Renal pelvis (tissue), 4 donors: ENCODE measurements around the gene RNF182. TPM values are rescaled to one million over a fixed set of nuclear protein-coding genes. Genes with fewer than 3 reads are reported as not detected.
"Not testable (repeated sequence)": the region's sequence is repeated elsewhere in the genome, so short reads cannot be mapped to it uniquely, and the experiment has no call there.

Source experiments
- DNase-seq: peaks from one replicate; pipeline ENCODE4 v3.0.0-alpha.2; 2013
- polyA plus RNA-seq, 3 donors: library from polyadenylated mRNA; unstranded; fragments of 120-200 nt; gene quantifications; one replicate each; pipeline ENCODE4 v1.2.1, GENCODE V29; 2013; ENCODE audit not compliant: insufficient read length in 3 of 3

The RNF182 gene
- polyA plus RNA-seq, 3 donors: 3.0 to 4.1 (median 3.5) TPM

- DNase-seq: no peak
Measured at GRCh38 chr6:13952101-13952500, 27.3 kb downstream of the RNF182 start.

DNA sequence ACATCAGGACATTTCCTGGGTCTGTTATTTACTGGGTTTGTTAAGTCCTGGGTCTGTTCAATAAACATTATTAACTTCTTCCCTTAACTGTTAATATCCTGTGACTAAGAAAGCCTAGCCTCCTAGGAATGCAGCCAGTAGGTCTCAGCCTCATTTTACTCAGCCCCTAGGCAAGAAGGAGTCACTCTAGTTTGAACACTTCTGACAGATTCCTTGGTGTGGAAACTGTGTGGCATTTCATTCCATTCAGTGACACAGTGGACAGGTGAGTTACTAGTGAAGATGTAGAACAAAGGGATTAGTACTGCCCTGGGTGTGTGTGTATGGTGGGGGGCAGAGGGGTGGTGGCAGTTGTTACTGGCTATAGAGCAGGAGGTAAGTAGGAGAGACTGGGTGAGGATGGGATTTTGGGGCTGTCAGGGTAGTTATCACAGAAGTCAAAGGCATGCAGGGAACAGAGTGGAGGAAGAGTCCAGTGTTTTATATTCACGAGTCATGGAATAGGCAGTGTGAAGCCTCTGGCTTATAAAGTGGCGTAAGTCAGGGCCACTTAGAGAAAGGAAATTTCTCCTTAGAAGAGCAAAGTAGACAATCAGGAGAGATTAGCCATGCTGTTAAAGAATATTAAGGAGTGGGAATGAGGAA, 28.4 kb downstream of the RNF182 start:
- peak; percentile 5 for DNase-seq

DNA sequence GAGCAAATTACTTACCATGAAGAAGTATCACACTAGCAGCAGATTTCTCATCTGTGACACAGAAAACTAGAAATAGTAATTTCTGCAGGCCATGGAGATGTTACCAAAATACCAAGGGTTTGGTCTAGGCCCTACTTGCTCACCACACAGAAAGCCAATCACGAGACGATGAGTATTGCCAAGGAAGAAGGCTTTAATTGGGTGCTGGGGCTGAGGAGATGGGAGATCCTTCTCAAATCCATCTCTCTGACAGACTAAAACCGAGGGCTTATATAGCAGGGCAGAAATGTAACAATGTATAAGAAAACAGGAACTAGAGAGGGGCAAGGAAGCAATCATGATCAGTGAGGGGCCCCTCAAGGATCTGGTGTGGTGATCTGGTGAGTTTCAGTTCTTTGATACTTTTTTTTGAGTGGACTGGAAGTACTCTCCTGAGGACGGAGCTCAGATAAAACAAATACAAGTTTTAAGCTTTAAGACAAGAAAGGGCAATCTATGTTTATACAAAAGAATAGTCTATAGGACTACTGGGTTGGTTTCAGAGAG, 40.9 kb downstream of the RNF182 start:
- DNase-seq: no peak

GRCh38 chr6:13971303-13971702, 46.6 kb downstream of the RNF182 start:
- no peak for DNase-seq

GRCh38 chr6:13972602-13973001, 47.9 kb downstream of the RNF182 start:
- not testable (repeated sequence) for DNase-seq

DNA sequence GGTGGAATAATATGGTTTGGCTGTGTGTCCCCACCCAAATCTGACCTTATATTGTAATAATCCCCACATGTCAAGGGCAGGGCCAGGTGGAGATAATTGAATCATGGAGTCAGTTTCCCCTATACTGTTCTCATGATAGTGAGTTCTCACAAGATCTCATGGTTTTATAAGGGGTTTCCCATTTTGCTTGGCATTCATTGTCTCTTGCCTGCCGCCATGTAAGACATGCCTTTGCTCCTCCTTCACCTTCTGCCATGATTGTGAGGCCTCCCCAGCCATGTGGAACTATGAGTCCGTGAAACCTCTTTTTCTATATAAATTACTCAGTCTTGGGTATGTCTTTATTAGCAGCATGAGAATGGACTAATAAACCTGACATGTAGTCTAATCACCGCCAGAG, 48.7 kb downstream of the RNF182 start:
- not testable (repeated sequence) for DNase-seq

DNA sequence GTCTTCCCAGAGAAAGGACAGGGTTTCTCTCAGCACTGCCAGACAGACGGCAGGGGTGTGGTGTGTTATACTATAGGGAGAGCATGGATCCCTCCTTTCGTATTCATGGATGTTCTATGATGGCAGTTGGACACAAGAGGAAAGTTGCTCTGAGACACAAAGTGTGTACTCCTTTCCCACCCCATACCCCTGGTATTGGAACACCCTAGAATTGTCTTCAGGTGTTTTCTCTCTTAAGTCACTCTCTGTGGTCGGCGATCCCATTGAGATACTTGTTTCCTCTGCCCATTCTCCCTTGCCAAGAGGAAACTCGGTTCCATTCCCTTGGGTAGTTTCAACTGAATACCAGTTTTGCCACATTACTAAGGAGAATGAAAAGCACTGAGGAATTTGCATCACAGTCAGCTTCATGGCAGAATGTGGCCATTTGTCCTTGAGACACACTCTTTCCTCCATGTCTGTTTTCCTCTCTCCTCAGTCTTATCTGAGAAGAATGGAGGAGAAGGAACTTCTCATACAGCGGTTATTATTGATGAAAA, 53.4 kb downstream of the RNF182 start:
- DNase-seq: no peak

DNA sequence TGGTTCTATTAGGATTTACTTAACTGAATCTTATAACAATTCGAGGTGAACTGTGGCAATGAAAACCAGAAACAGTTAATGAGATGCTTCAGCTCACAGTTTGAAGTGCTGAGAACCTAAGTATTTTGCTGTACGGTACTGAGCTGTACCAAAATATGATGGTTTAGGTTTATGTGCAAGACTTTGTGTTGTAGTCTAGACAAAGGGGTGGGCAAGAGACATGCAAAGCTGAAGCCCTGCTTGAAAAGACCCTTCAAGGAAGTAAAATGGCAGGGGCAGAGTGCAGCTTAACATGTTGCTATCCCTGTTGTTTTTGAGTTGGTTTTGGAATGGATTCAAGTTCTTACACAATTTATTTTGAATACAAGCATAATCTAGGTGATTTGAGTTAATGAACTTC, 54.0 kb downstream of the RNF182 start:
- no peak for DNase-seq

DNA sequence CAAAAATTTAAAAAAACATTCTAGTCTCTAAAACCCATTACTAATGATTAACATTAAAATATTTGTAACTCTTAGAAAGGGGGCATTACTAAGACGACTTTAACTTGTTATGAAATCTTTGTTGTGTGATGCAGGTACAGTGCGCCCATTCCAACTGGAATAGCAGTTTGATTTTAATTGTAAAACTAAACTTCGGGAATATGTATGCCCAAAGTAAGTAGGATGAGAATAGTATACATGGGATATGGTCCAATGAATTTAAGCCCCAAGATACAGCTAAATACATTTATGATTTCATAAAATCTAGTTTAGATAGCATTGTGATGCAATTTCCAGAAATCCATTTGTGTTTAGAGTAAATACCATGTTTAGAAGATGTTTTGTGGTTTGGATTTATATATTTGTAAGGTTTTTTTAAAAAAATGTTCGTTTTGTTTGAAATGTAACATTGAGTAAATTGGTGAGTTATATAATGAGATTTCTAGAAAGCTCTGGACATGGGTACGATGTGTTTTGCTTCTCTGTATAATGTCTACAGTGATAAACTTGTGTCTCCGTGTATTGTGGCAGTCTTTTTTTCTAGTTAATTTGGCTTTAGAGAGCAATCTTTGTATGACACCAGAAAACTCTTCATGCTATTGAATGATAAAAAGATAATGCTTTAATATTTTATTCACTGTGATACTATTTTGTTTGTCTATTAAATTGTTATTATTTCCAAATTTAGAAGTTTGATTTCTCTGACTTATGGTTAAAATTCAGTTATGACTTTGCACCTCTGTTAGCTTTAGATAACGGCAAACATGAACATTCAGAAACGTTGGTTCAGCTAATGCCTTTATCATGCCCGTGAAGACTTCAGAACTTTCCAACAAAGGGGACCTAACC, 54.8 kb downstream of the RNF182 start:
- DNase-seq: no peak

GRCh38 chr6:13980534-13980933, 55.8 kb downstream of the RNF182 start:
- DNase-seq: no peak

DNA sequence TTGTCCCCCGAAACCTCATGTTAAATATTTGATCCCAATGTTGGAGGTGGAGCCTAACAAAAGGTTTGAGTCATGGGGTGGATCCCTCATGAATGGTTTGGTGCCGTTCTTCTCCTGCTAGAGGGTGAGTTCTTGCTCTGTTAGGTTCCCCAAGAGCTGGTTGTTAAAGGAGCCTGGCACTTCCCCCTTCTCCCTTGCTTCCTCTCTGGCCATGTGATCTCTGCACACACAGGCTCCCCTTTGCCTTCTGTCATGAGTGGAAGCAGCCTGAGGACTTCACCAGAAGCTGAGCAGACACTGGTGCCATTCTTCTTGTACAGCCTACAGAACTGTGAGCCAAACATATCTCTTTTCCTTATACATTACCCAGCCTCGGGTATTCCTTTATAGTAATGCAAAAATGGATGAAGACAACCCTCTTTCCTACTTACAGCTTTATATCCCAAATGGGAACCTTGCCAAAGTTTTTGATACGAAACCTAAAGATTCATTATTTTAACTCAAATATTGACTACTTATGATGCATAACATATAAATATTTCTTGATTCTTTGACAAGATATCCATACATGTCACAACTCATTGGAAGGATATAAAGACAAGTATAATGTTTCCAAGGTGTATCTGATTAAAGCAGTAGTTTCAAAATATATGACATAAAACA, 61.0 kb downstream of the RNF182 start:
- DNase-seq: no peak

GRCh38 chr6:13986700-13987399, 62.1 kb downstream of the RNF182 start:
- DNase-seq: no peak

- no peak for DNase-seq
Measured at GRCh38 chr6:13987400-13987865, 62.7 kb downstream of the RNF182 start.

DNA sequence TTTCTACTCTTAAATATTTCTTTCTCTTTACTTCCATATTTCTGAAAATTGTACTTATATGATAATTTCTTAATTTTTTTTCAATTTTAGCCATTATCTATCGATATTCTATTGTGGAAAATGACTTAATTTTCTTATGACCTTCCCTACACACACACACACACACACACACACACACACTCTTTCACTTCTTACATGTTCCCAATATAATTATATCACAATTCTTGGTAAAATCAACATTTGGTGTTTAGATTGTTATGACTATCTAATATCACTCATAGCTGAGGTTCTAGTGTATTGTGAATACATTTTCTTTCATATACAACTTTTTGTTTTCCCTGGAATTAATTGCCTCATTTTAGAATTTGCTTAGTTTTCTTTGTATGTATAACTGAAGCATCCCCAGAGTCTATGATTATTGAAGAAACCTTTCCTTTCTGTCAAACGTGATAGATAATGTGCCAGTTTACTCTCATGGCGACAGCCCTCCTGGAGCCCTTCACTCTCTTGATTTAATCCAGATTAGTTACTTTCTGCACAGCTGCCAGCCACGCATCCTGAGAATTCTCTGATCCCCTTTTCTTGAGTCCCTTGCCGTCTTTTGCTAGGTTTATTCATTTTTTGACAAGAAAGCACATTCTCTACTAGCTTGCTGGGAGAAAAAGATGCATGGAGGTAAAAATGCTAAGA, 63.4 kb downstream of the RNF182 start:
- DNase-seq: no peak

- no peak for DNase-seq
Measured at GRCh38 chr6:13988908-13989307, 64.2 kb downstream of the RNF182 start.

DNA sequence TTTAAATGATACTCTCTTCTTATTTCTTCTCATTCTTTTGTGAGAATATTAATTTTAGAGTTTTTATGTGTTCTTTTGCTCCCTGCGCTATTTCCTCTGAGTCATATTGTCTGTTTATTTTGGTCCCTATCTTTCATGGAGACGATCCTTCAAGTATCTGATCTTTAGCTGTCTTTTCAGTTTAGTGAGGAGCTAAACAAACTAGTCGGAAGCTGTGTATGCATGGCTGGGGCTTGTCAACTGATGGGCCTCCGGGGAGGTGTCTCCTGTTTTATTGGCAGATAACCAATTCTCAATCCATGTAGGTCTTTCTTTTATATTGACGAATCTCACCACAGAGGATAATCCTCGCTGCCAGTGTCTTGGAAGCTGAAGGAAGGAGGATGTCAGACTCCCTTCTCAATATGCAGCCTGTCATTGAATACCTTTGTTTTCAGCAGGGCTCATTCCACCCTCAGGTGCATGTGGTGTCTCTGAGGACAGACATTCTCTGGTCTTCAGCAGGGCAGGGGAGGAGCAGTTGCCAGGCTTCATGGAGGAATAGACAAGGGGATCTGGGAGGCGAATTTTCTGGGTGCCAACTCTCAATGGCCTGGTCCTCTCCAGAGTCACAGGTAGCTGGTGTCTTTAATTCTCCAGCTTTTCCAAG, 64.9 kb downstream of the RNF182 start:
- DNase-seq: no peak

GRCh38 chr6:13990796-13991195, 66.0 kb downstream of the RNF182 start:
- no peak for DNase-seq

- DNase-seq: no peak
Measured at GRCh38 chr6:13991393-13991792, 66.6 kb downstream of the RNF182 start.

- DNase-seq: no peak
Measured at GRCh38 chr6:13992417-13993055, 67.8 kb downstream of the RNF182 start.

GRCh38 chr6:13993416-13993815, 68.7 kb downstream of the RNF182 start:
- no peak for DNase-seq
